ENCODE results near the gene ADH4.
"Not testable (repeated sequence)": the region's sequence is repeated elsewhere in the genome, so short reads cannot be mapped to it uniquely, and the experiment has no call there.

GRCh38 chr4:99099814-99100213 is 44.3 kb downstream of the ADH4 start:
- not testable (repeated sequence) for TF ChIP-seq CTCF (IDR thresholded peaks at IDR 0.05); POLR2A (IDR thresholded peaks at IDR 0.05); POLR2AphosphoS5 (IDR thresholded peaks at IDR 0.05; ENCODE audit: insufficient read depth in 1 of 2, low read depth in 1 of 2)
